Measurements from ENCODE around the gene PHOSPHO1.

Gene PHOSPHO1

DNA sequence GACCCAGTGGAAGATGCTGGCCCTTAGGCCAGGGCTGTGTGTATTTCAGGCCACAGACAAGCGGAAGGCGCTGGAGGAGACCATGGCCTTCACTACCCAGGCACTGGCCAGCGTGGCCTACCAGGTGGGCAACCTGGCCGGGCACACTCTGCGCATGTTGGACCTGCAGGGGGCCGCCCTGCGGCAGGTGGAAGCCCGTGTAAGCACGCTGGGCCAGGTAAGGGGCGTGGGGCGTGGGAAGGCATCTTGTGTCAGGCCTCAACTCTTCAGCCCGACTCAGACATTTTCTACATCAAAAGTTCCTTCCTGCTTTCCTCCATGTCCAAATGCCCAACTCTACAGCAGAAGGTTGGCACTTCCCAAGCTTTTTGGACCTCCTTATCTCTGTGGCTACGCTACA lies 14.1 kb downstream of the PHOSPHO1 start:
- TF ChIP-seq, protein P1, sequence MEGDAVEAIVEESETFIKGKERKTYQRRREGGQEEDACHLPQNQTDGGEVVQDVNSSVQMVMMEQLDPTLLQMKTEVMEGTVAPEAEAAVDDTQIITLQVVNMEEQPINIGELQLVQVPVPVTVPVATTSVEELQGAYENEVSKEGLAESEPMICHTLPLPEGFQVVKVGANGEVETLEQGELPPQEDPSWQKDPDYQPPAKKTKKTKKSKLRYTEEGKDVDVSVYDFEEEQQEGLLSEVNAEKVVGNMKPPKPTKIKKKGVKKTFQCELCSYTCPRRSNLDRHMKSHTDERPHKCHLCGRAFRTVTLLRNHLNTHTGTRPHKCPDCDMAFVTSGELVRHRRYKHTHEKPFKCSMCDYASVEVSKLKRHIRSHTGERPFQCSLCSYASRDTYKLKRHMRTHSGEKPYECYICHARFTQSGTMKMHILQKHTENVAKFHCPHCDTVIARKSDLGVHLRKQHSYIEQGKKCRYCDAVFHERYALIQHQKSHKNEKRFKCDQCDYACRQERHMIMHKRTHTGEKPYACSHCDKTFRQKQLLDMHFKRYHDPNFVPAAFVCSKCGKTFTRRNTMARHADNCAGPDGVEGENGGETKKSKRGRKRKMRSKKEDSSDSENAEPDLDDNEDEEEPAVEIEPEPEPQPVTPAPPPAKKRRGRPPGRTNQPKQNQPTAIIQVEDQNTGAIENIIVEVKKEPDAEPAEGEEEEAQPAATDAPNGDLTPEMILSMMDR (conservative IDR thresholded peaks at IDR 0.05), result no peak
- H3K27ac ChIP-seq, result no peak overlapping the region

DNA sequence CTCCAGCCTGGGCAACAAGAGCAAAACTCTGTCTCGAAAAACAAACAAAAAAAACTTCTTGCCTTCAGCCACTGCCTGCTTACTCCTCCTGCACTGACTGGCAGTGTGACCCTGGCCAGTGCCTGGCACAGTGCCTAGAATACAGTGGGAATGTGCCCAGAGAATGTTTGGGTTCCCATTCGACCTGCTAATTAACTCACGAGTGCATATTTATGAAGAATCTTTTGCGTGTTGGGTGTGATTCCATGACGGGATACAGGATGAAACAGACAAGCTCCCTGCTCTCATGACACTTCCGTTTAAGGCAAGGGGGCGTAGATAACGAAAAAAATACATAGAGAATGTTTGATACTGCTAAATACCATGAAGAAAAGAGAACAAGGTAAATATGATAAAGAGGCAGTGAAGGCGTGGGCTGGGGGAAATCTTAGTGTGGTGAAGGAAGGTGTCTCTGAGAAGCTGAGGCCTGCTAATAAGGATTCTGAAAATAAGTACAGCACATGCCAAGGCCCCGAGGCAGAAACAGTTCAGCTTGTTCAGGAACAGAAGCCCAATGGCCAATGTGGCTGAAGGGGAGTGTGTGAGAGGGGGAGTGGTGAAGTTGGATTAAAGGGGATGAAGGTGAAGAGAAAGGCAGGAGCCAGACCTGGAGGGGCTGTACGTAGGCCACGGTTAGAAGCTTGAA lies 15.8 kb downstream of the PHOSPHO1 start:
- no peak overlapping the region for H3K27ac ChIP-seq
- TF ChIP-seq, protein P1 (conservative IDR thresholded peaks at IDR 0.05), result no peak

DNA sequence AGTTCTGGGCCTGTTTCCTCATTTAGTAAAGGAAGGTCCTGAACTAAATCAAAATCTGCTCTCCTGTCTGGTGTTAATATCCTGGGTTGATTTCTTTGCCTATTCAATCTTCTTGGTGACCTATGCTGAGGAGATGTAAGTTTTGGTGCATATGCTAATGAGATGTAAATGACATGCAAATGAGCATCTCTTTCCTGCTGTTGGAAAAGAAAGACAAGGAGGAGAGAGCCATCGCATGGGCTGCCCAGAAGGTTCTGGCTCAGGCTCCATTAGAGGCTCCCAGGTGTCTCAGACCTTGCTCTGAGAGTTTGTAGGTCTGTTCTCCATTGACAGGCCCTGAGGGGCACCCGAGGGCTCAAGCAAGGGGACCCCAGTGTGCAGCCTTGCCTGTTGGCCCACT lies 16.7 kb downstream of the PHOSPHO1 start:
- TF ChIP-seq, protein P1 (conservative IDR thresholded peaks at IDR 0.05), result no peak
- no peak overlapping the region for H3K27ac ChIP-seq

DNA sequence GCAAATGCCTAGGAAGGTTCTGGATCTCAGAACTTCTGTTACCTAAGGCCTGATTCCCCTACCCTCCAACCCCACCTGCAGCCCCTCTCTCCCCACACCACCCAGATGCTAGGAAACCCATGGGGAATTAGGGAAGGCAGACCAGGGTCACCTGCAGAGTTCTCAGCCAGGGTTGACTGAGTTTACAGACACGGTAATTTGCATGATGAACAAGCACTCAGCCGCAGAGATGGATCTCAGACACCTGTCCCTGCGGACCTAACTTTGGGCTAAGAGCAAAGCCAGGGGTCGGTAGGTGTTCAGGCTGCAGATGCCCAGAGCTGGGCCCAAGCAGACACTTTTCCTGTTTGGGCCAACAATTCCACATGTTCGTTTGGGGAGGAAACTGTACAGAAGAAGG lies 17.2 kb downstream of the PHOSPHO1 start:
- no peak overlapping the region for H3K27ac ChIP-seq
- TF ChIP-seq, protein P1 (conservative IDR thresholded peaks at IDR 0.05), result no peak

DNA sequence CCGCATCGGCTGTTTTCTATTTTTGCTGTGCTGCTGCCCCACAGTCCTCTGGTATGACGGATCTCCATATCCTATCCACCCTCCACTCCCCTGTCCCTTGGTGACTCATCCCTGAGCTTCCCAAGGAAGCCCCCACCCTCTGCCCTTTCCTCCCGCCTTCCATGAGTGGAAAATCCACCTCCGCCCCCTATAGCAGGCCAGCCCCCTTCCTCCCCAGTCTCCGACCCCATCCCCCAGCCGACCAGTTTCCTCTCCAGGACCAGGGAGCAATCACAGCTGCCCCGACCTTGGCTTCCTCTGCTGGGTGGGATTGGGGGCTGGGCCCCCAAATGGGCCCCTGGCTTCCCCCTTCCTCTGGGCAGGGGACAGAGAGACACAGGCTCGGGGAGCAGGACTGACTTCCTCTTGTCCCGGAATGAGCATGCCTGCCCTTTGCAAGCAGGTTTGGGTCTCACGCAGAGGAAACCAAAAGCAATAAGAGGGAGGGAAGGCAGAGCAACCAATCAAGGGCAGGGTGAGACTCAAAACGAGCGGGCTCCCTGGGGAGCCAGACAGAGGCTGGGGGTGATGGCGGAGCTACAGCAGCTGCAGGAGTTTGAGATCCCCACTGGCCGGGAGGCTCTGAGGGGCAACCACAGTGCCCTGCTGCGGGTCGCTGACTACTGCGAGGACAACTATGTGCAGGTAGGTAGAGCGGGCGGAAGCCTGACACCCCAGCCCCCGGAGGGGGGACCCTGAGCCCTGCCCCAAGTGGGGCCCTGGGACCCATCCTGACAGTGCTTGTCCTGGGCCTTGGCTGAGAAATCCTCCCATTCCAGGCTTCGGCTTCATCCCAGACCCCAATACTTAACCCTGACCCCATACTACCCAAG lies 20.2 kb downstream of the PHOSPHO1 start, which contains the start of the genes ABI3 and GNGT2:
ABI3 (plus strand) TSS at position 550 of the 872 bp plus-strand sequence; CDS start at position 568, 18 bp downstream.
GNGT2 (minus strand) TSS at position 417 of the 872 bp plus-strand sequence. CDS start 3,152 bp downstream, outside the sequence.
- TF ChIP-seq, protein P1 (conservative IDR thresholded peaks at IDR 0.05), result no peak

DNA sequence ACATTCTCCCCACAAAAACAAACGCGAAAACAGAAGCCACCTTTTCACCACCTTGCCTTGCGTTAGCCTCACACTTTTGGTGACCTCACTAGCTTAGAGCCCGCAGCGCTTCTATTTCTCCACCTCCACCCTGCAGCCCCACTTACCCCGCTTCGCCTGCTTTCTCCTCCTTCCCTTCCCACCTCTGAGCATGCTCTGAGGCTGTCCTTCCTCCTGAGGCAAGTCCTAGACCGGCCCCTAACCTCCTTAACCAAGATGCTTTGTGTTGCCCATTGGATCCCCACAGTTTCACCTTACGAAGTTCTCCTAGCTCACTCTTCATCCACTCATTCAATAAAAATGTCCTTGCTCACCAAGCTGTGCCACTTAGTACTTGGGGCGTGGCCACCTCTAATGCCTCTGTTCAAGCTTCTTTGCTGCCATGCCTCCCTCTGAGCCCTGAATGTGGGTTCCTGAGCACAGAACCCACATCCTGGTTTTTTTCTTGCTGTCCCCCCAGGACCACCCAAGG lies 21.5 kb downstream of the PHOSPHO1 start:
- TF ChIP-seq, protein P1 (conservative IDR thresholded peaks at IDR 0.05), result no peak
- H3K27ac ChIP-seq, result no peak overlapping the region

More for the DNA sequence above, 20.2 kb downstream of the PHOSPHO1 start, which contains the start of the genes ABI3 and GNGT2:
- H3K27ac ChIP-seq, result no peak within 1 kb of the TSS

DNA sequence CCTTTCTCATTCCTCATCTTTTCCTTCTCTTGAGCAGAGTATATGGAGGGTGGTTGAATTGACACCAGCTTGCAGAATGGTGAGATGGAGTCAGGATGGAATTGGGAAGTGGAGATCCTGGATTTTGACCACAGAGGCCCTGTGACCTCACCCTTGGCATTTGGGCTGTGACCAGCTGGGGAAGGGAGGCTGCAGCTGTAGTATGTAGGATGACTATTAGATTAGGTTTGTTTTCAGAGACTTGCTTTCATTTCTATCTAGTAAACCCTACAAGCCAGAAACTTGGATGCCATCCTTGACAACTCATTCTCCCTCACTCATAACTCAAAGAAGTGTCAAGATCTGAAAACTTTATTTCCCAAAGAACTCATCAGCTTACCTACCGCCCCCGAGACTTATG lies 26.1 kb downstream of the PHOSPHO1 start:
- TF ChIP-seq, protein P1 (conservative IDR thresholded peaks at IDR 0.05), result no peak
- no peak overlapping the region for H3K27ac ChIP-seq
